Measurements from ENCODE around the gene TRPM3. TPM values are rescaled to one million over a fixed set of nuclear protein-coding genes. Genes with fewer than 3 reads are reported as not detected.

The TRPM3 gene
- total RNA-seq, 1 experiment from 2014 or later: not detected

- H3K4me3 ChIP-seq (ENCODE audit: low read depth in 2 of 2, low read length in 2 of 2): no peak overlapping the region
- ChIA-PET CTCF (no interaction called here), POLR2A (no interaction called here)
- no peaks in the 10 kb centered on the region for H3K9me3 ChIP-seq (ENCODE audit: control insufficient read depth, insufficient read depth, low read depth, low read length)
- in situ Hi-C loops (cut with HindIII; ENCODE audit: low pct_unique_long_range_greater_than_20kb, low sequenced_read_pairs) (no loop called here), intact Hi-C loops (cut with micrococcal nuclease; ENCODE audit: unreplicated experiment) (no loop called here)
- H3K36me3 ChIP-seq (ENCODE audit: control insufficient read depth, insufficient read depth, low read length): no peaks in the 10 kb centered on the region
- TF ChIP-seq, protein P1, sequence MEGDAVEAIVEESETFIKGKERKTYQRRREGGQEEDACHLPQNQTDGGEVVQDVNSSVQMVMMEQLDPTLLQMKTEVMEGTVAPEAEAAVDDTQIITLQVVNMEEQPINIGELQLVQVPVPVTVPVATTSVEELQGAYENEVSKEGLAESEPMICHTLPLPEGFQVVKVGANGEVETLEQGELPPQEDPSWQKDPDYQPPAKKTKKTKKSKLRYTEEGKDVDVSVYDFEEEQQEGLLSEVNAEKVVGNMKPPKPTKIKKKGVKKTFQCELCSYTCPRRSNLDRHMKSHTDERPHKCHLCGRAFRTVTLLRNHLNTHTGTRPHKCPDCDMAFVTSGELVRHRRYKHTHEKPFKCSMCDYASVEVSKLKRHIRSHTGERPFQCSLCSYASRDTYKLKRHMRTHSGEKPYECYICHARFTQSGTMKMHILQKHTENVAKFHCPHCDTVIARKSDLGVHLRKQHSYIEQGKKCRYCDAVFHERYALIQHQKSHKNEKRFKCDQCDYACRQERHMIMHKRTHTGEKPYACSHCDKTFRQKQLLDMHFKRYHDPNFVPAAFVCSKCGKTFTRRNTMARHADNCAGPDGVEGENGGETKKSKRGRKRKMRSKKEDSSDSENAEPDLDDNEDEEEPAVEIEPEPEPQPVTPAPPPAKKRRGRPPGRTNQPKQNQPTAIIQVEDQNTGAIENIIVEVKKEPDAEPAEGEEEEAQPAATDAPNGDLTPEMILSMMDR (IDR thresholded peaks at IDR 0.05): no peak
- no peak for TF ChIP-seq REST (IDR thresholded peaks at IDR 0.05; ENCODE audit: insufficient read depth in 1 of 2, low read depth in 2 of 2, low read length in 1 of 2)
- TF ChIP-seq TCF7L2 (IDR thresholded peaks at IDR 0.05; ENCODE audit: low read depth, low read length): no peak
- TF ChIP-seq POLR2AphosphoS5 (IDR thresholded peaks at IDR 0.05; ENCODE audit: low read depth, low read length): no peak
- TF ChIP-seq SIN3A (IDR thresholded peaks at IDR 0.05; ENCODE audit: borderline replicate concordance, insufficient read depth, low read depth, low read length): no peak
- no TSS peak for BruUV-seq (replicated peaks)
- no peaks in the 10 kb centered on the region for H3K4me1 ChIP-seq (ENCODE audit: control insufficient read depth, insufficient read depth, low read length)
- no peaks in the 10 kb centered on the region for H3K27me3 ChIP-seq (ENCODE audit: control insufficient read depth, insufficient read depth, low read length)
- no peak overlapping the region for H3K27ac ChIP-seq (ENCODE audit: low read length)
- DNase-seq (ENCODE audit: low read depth, low spot score) (no peak), ATAC-seq (no peak)
Observed at GRCh38 chr9:70673844-70674243, 447.6 kb downstream of the TRPM3 start.

- no peaks in the 10 kb centered on the region for H3K9me3 ChIP-seq (ENCODE audit: control insufficient read depth, insufficient read depth, low read depth, low read length)
- H3K27me3 ChIP-seq (ENCODE audit: control insufficient read depth, insufficient read depth, low read length): no peaks in the 10 kb centered on the region
- H3K4me1 ChIP-seq (ENCODE audit: control insufficient read depth, insufficient read depth, low read length): no peaks in the 10 kb centered on the region
- ChIA-PET POLR2A (no interaction called here), CTCF (no interaction called here)
- no peaks in the 10 kb centered on the region for H3K36me3 ChIP-seq (ENCODE audit: control insufficient read depth, insufficient read depth, low read length)
- no peak overlapping the region for H3K27ac ChIP-seq (ENCODE audit: low read length)
- TF ChIP-seq POLR2AphosphoS5 (IDR thresholded peaks at IDR 0.05; ENCODE audit: low read depth, low read length): no peak
- no peak for TF ChIP-seq SIN3A (IDR thresholded peaks at IDR 0.05; ENCODE audit: borderline replicate concordance, insufficient read depth, low read depth, low read length)
- no peak for TF ChIP-seq REST (IDR thresholded peaks at IDR 0.05; ENCODE audit: insufficient read depth in 1 of 2, low read depth in 2 of 2, low read length in 1 of 2)
- no peak for TF ChIP-seq TCF7L2 (IDR thresholded peaks at IDR 0.05; ENCODE audit: low read depth, low read length)
- TF ChIP-seq, protein P1 (IDR thresholded peaks at IDR 0.05): no peak
- in situ Hi-C loops (cut with HindIII; ENCODE audit: low pct_unique_long_range_greater_than_20kb, low sequenced_read_pairs) (no loop called here), intact Hi-C loops (cut with micrococcal nuclease; ENCODE audit: unreplicated experiment) (no loop called here)
- H3K4me3 ChIP-seq (ENCODE audit: low read depth in 2 of 2, low read length in 2 of 2): no peak overlapping the region
- BruUV-seq (replicated peaks): no TSS peak
- DNase-seq (ENCODE audit: low read depth, low spot score) (no peak), ATAC-seq (no peak)
Observed at GRCh38 chr9:70672161-70672649, 449.2 kb downstream of the TRPM3 start.

Data from Panc1 (cell line).